ENCODE results near the gene NLGN1. TPM values are rescaled to one million over a fixed set of nuclear protein-coding genes. Genes with fewer than 3 reads are reported as not detected.
"Not testable (repeated sequence)": the region's sequence is repeated elsewhere in the genome, so short reads cannot be mapped to it uniquely, and the experiment has no call there.

The NLGN1 gene
- 14.7 and 16.9 TPM in 2 replicates for total RNA-seq (2014; rRNA removed; shearing (Covaris generic))

- DNase-seq (ENCODE audit: low spot score), result peak; percentile 65
Observed at GRCh38 chr3:173397161-173398110, at the start of gene NLGN1. NLGN1 (plus strand) TSS chr3:173397744.

GRCh38 chr3:173351886-173352285 is 45.7 kb upstream of the NLGN1 start:
- DNase-seq (ENCODE audit: low spot score), result no peak

GRCh38 chr3:173353137-173353536 is 44.4 kb upstream of the NLGN1 start:
- not testable (repeated sequence) for DNase-seq (ENCODE audit: low spot score)

GRCh38 chr3:173354124-173354523 is 43.4 kb upstream of the NLGN1 start:
- peak; percentile 47 for DNase-seq (ENCODE audit: low spot score)

GRCh38 chr3:173371848-173372487 is 25.6 kb upstream of the NLGN1 start:
- peak; percentile 55 for DNase-seq (ENCODE audit: low spot score)

GRCh38 chr3:173380681-173381080 is 16.9 kb upstream of the NLGN1 start:
- no peak for DNase-seq (ENCODE audit: low spot score)

- not testable (repeated sequence) for DNase-seq (ENCODE audit: low spot score)
Observed at GRCh38 chr3:173381936-173382335, 15.6 kb upstream of the NLGN1 start.

- DNase-seq (ENCODE audit: low spot score), result peak; percentile 85
Observed at GRCh38 chr3:173395073-173395411, 2.5 kb upstream of the NLGN1 start.

- DNase-seq (ENCODE audit: low spot score), result peak; percentile 97
Observed at GRCh38 chr3:173395412-173396181, 1.9 kb upstream of the NLGN1 start.

GRCh38 chr3:173396191-173397041 is 1.1 kb upstream of the NLGN1 start:
- peak; percentile 25 for DNase-seq (ENCODE audit: low spot score)

- peak; percentile 31 for DNase-seq (ENCODE audit: low spot score)
Observed at GRCh38 chr3:173398111-173398479, 551 bp downstream of the NLGN1 start.

- DNase-seq (ENCODE audit: low spot score), result no peak
Observed at GRCh38 chr3:173399044-173399443, 1.5 kb downstream of the NLGN1 start.

GRCh38 chr3:173401369-173401768 is 3.8 kb downstream of the NLGN1 start:
- no peak for DNase-seq (ENCODE audit: low spot score)

GRCh38 chr3:173402656-173403055 is 5.1 kb downstream of the NLGN1 start:
- DNase-seq (ENCODE audit: low spot score), result no peak

- no peak for DNase-seq (ENCODE audit: low spot score)
Observed at GRCh38 chr3:173403376-173403775, 5.8 kb downstream of the NLGN1 start.

GRCh38 chr3:173404156-173404555 is 6.6 kb downstream of the NLGN1 start:
- no peak for DNase-seq (ENCODE audit: low spot score)

GRCh38 chr3:173410436-173410835 is 12.9 kb downstream of the NLGN1 start:
- DNase-seq (ENCODE audit: low spot score), result no peak

- no peak for DNase-seq (ENCODE audit: low spot score)
Observed at GRCh38 chr3:173410849-173411248, 13.3 kb downstream of the NLGN1 start.

- peak; percentile 56 for DNase-seq (ENCODE audit: low spot score)
Observed at GRCh38 chr3:173411375-173411973, 13.9 kb downstream of the NLGN1 start.

- DNase-seq (ENCODE audit: low spot score), result no peak
Observed at GRCh38 chr3:173416070-173416469, 18.5 kb downstream of the NLGN1 start.

- no peak for DNase-seq (ENCODE audit: low spot score)
Observed at GRCh38 chr3:173429076-173429475, 31.5 kb downstream of the NLGN1 start.
